T-helper 9 cell (primary cell): ENCODE data around the gene WDR7.
A peak's percentile ranks its signal among the peaks of the same experiment; 100 is the strongest.
"Not testable (repeated sequence)": the region's sequence is repeated elsewhere in the genome, so short reads cannot be mapped to it uniquely, and the experiment has no call there.

Source experiments
- DNase-seq: peaks from one replicate; pipeline ENCODE4 v3.0.0-alpha.2; 2020
- total RNA-seq, 2 donors: gene quantifications; one replicate each; lab custom pipeline; 2026; lab: John Stamatoyannopoulos, UW

Gene WDR7
- 68.8 to 83.0 reads per million in 2 donors for total RNA-seq

DNA sequence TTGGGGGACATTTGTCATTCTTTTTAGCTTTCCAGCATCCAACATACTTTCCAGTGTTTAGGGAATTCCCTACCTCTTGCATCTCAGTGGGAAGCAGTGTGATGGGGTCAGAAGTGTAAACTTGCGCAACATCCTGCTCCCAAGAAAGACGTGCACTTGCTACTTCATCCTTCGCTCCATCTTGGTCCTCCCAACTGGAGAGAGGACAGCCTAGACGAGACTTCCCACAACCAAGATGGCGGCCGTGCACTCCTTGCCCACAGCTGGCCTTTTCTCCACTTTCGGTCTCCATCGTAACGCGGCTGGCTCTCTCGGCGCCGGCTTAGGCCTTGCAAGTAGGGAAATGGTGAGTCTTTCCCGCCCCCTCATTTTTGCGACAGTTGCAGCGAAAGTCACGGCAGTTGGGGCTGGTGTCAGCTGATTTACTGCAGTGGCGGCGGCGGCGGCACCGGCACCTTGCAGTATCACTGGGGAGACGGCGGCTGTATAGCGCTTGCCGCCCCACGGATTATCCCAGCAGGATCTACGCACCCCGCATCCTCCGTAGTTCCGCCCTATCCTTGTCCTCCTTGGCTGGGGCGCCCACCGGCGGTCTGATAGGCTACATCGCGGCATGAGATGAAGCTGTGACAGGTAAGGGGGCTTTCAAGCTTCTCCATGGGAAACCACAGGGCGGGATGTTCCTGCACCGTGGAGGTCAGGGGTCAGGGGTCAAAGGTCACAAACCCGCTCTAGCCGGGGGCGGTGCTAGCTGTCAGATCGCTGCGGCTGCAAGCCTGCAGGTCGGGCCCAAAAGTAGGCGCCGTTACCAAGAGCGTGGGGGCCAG lies at the start of gene WDR7:
Gene WDR7, plus strand, starts transcription at position 416 of the 827 bp plus-strand sequence. CDS start 21,157 bp downstream, outside the sequence.
- DNase-seq: peak; percentile 99

DNA sequence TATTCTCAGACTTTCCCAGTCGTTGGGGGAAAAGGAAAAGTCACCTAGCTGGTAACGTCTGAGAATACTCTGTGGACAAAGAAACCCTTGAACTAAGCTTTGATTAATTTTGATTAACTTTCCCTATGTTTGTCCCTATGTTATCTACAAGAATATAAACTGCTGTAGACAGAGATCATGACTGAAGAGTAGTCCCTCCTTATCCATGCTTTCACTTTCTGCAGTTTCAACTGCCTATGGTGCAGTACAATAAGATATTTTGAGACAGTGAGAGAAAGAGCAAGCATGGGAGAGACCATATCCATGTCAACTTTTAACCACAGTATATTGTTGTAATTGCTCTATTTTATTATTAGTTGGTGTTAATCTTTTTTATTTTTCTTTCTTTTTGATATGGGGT lies 44.5 kb upstream of the WDR7 start:
- DNase-seq: no peak

DNA sequence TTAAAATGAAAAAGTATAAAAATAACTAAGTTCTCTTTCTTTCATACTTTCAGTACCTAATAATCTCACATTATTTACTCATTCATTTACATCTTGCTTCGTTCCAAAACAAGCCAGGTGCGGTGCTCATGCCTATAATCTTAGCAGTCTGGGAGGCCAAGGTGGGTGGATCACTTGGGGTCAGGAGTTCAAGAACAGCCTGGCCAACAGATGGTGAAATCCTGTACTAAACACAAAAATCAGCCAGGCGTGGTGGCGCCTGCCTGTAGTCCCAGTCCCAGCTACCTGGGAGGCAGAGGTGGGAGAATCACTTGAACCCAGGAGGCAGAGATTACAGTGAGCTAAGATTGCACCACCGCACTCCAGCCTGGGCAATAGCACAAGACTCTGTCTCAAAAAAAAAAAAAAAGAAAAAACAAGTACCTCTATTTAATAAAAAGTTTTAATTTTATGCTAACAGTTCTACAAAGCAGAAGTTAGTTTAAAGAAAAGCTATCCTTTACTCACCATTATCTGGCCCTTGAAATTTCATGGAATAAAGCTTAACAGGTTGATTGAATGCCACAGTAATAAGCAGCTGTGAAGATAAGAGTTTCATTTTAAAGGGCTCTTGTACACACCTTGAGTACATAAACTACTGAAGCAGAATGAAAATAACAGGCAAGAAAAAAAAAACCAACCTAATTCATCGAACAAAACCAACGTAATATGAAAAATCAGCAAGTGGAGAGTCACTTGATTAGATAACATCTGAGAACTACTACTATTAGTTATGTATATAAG lies 35.2 kb upstream of the WDR7 start:
- no peak for DNase-seq

DNA sequence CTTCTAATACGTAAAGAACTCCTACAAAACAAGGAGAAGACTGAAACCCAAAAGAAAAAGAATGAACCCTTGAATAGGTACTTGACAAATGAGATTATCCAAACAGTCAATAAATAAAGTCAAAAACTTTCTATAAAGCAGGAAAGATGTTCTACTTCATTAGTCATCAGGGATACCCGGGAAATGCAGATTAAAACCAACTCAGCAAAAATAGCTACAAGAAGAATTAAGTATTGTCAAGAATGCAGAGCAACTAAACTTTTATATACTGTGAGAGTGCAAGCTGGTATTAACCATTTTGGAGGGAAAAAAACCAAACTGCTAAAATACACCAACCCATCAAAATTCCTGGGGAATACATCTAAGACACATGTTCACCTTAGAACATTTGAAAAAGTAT lies 23.2 kb upstream of the WDR7 start:
- no peak for DNase-seq

DNA sequence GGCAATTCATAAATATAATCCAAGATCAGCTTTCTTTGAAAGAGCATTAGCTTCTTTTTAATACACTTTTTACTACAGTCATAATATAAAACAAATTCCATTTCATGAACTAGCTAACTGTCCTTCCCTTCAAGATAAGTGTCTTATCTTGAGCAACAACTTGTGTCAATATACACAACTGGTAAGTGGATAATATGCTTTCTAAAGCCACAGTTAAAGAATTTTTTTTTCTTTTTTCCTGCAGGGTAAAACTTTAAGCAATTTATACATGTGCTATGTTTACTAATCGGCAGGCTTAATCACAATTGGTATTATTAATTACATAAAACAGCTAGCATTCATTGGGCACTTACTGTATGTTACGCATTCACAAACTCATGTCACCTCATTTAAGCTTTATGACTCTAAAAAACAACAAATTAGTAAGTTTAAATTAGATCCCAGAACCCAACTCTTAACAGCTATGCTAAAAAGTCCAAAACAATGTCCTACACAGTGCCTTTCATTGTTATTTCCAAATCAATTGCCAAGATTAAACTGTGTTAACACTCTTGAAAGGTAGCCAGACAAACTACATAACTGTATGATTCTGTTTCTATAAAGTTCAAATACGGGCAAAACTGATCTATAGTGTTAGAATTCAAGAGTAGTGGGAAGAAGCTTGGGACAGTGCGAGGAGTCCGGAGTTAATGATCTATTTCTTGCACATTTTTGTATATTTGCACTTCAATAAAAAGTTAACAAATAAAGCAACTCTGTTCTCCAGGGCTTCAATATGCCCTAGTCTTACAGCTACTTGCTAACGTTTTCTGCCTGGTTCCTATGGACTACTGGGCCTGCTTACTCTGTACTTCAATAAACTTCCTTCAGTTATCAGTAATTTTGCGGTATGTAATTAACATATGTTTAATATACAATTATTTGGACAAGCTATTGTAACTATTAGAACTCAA lies 18.8 kb upstream of the WDR7 start:
- DNase-seq: no peak

DNA sequence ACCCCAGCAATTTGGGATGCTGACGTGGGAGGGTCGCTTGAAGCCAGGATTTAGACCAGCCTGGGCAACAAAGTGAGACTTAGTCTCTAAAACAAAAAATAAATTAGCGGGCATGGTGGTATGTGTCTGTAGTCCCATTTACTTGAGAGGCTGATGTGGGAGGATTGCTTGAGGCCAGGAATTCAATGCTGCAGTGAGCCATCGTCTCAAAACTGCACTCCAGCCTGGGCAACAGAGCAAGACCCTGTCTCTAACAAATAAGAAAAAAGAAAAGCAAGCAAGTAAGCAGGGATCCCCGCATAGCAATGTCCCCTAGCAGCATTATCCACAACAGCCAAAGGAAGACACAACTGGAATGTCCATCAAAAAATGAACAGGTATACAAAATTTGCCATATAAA lies 16.2 kb upstream of the WDR7 start:
- no peak for DNase-seq

DNA sequence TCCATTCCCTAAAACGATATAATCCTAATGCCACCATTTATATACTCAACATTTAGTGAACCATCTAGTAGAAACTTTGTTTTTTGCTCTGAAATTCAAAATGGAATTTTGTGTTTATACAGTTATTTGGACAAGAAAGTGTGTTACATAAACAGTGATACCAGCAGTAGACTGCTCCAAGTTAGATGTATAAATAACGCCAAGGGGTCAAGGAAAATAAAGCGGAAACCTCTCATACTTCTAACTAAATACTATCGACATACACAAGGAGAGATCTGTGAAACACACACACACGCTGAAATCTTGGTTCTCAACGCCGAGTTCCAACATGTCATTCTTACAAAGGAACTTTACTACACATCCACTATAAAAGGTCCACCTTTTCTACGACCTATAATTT lies 14.0 kb upstream of the WDR7 start:
- no peak for DNase-seq

DNA sequence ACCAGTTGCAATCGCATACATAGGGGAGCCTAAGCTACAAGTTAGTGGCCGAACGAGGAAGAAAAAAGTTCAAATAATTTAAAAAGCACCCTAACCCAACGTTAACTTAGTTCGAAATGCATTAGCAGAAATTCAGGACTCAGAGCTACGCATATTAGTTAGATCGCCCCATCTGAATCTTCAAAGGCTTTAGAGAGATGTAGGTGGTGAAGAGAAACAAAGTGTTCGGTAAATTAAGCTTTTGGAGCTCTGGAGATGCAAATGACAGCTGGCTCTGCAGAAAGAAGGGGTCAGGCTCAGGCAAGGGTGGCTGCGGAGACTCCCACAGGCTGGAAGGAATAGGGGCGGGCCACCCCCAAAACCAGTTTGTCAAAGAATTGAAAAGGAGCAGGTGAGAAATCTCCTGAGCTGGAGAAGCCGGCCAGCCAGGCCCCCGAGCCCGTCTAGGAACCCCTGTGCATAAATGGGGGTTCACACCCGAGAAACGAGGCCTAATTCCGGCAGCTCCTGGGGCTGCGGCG lies 13.4 kb upstream of the WDR7 start:
- peak; percentile 4 for DNase-seq

DNA sequence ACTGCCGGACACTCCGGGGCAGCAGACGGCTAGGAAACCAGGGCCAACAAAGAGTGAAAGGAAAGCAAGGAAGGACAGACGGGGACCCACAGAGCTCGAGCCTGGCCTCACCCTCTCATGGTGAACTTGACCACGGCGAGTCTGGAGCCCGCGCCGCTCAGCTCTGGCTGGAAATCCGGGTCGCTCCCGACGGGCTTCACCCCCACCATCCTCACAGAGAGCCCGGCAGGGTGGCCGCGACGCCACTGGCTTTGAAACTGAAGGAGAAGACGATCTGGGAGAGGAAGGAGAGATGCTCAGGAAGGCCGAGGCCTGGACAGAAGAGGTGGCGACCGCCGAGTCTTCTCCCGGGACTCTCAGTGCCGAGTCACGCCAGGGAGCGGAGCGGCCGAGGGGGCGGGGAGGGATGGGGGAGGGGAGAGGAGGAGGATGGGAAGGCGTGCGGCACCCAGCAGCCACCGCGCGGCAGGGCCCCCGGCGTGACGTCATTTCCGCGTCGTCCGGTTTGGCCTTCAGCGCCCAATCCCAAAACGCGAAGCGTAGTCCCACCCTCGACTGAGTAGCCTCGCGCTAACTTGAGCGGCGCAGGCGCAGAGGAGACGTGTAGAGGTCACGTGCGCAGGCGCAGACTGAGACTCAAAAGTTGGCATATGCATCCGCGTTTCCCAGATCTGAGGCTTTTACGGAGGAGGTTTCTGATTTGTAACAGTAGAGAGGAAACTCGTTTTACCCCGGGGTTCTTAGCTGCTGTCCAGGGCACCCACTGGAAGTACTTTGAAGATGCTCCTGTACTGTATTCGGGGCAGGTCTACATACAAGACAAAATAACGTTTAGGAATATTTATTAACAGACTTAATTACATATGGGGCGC lies 12.7 kb upstream of the WDR7 start, which contains the start of gene TXNL1:
Gene TXNL1, minus strand, starts transcription at position 361 of the 872 bp plus-strand sequence. Its CDS starts 152 bp downstream, at position 209.
- DNase-seq: peak; percentile 99

DNA sequence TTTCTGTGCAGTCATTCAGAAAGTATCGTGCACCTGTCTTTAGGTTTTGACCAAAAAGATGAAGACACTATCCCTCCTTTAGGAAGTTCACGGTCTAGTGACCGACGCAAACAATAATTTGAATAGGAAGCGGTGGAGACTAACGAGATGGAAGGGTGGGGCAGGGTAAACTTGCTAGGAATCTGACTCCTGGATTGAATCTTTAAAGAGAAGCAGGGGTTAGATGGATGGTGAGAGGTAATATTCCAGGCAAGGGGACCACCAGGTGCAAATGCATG lies 12.1 kb upstream of the WDR7 start:
- no peak for DNase-seq

DNA sequence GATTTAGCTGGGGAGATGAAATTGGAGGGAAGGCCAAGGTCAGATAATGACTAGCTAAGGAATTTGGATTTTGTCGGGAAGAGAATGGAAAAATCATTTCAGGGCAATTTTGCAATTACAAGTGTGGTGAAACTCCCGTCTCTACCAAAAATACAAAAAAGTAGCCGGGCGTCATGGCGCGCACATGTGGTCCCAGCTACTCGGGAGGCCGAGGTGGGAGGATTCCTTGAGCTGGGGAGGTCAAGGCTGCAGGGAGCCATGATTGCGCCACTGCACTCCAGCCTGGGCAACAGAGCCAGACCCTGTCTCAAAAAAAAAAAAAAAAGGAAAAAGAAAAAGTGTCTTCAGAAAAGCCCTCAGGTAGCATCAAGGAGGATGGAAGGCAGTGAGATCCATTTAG lies 11.6 kb upstream of the WDR7 start:
- no peak for DNase-seq

DNA sequence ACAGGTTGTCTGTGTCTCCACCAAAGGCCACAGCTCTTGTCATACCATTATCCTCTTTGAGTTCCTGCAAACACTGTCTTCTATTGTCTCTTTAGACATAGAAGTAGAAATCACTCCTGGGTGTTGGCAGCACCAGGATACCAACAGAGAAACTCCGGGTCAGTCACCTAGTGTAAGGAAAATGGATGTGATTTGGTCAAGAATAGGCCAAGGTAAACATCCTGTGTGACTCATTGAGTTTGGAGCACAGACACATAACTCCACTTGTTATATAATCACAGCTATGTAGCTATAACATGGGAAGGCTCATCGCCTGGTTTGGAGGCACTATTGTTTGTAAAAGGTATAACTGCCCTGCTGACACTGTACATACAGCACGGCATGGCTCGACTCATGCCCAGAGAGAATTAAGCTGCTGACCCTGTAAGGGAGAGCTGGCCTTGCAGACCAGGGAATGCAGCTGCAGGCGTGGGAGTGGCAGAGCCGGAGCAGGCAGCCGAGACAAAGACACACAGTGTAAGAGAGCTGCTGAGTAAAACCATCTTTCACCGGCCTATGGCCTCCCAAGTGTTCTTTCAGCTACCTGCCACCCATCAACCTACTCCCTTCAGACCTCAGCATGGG lies 9.3 kb upstream of the WDR7 start:
- DNase-seq: no peak

DNA sequence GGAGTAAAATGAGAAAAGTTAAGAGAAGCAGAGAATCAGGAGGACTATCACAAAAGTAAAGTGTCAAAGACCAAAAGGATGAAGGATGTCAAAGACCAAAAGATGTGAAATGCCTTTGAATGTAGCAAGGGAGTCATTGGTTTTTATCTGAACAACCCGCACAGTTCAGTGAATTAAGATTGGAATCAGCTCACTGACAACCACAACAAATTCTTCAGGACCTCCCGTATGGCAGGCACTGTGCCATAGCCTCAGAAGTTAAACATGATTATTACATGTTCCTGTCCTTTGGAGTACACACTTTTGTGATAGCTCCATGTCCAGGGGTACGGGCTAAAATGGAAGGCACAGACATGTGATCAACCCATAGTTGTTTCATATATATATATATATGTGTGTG lies 7.8 kb upstream of the WDR7 start:
- DNase-seq: no peak

DNA sequence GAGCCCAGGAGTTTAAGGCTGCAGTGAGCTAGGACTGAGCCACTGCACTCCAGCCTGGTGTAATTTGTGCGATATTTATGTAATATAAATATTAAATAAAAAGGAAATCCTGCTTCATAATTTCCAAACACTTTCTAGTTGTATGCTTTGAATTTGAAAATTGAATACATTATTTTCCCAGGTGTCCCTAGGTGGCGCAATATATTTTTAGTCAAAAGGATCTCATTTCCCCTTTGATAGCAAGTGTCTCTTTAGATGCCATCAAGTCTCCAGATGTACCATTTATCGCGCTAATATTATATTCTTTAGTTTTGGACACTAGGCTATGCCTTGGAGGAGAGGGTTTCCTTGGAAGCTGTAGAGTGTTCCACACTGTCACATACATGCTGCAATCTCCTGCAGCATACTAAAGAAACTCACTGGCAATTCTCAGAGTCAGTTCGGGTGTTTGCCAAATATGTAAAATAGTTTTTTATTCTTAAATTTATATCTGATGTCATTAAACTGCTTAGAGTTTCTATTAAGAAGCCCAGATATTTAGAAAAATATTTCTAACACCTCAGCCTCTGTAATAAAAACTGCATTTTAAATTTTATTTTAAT lies 5.6 kb upstream of the WDR7 start:
- no peak for DNase-seq

DNA sequence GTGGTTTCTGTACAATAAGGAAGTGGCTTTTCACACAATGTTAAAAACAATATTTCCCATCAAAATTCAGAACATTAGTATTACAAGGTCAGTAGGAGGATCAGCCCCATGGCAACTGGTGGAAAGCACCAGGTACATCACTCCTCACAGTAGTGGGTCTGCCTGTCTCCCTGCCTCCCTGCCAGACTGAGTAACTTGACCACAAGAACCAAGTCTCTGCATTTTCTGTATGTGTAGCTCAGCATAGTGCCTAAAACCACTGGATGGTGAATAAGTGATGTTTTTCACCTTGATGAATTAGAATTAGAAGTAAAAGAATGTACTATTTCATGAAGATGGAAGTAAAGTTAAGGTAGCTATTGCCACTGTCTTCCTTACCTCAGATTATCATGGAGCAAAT lies 4.1 kb upstream of the WDR7 start:
- DNase-seq: no peak

DNA sequence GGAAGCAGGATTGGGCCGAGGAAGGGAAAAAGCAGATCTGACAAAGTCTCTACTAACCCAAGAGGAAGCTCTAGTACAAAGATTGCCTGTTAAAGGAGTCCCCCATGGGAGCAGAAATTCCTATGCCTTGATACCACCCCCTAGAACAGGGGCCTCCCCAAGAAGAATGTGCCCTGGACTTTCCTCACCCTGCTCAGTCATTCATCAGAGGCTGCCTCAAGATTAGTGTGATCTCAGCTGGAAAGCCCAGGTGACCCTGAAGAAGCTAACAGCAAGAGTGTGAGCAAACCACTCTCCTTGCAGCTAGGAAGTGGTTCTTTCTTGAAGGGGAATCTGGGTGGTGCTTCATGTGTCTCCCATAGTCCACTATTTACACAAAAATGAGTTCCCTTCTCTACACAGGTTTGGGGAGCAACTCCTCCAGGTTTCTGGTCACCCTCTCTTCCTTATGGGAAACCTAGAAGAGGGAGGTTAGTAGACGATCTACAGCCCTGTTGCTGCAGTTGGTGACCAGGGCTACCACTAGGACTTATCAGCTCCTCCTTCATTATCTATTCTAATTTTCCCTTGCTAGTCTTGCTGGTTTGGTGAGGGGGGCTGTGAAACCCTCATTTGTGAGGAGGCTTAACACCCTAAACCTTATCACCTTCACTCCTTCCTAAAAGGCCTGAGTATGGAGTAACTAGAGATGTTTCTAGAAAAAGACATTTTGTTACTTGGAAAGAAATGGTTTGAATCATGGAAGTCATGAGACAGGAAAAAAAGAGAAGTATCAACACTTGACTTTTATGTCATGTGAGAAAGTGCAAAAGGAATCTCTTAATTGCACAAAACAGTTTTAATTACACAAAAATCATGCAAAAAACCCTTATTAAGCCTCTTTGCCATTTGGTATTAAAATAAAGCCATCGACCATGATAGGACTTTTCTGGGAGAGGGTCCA lies 2.9 kb upstream of the WDR7 start:
- DNase-seq: no peak

DNA sequence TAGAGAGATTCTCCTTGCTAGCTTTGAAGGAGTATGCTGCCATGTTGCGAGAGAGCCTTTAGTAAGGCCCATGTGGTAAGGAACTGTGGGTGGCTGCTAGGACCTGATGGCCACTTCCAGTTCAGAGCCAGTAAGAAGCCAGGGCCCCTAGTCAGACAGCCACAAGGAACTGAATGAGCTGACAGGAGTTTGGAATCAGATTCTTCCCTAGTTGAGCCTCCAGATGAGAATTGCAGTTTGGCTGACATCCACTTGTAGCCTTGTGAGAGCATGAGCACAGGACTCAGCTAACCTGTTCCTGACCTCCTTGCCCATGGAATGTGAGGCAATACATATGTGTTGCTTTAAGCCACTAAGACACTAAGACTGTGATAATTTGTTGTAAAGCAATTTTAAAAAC lies 1.2 kb upstream of the WDR7 start:
- DNase-seq: no peak

DNA sequence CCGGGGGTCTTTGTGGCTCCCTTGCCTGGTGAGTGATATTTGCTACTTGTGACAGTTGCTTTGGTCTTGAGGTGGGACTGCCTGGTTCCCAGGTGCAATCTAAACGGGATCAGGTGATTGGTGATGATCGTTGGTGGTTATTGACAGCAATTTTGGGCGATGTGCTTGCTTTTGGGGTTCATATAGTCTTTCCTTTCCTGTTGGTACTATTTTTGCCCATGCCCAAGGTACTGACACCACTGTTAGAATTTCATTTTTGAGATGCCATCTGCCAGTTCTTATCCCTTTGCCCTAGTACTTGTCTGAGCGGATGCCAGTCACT lies 573 bp downstream of the WDR7 start:
- DNase-seq: no peak

DNA sequence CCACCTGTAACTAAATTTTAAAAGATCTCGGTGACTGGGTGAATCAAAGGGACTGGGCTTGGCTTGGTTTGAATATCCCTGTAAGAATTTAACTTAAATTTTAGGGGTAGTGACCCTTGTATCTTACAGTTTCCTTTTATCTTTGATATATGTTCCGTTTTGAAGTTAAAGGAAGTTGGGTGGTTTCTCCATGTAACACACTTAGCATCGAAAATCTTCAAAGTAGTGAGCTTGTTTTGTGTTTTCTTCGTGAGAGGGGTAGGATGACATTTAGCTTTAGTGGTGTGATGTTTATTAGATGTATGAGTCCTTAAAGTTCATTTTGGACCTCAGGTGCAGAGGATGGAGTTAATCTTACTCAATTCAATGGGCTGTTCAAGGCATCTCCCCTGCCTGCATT lies 1.6 kb downstream of the WDR7 start:
- no peak for DNase-seq

DNA sequence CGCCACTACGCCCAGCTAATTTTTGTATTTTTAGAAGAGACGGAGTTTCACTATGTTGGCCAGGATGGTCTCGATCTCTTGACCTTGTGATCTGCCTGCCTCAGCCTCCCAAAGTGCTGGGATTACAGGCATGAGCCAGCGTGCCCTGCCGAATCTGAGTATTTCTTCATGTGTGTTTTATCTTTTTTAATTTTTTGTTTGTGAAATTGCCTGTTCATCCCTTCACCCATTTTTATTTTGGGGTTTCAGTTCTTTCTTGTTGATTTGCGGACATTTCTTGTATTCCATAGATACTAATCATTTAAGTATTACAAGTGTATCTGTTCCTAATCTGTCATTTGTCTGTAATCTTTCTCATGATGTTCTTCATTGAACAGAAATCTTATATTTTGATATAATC lies 3.1 kb downstream of the WDR7 start:
- DNase-seq: not testable (repeated sequence)
